Erythroblast (primary cell): ENCODE data around the gene NRXN3.

ENCODE experiments used
- DNase-seq, 2 experiments: peaks; one replicate each; lab custom pipeline; 2025; lab: John Stamatoyannopoulos, UW
- GATA1 ChIP-seq: IDR thresholded peaks from 2 replicates; pipeline ENCODE4 v1.6.1; 2011; ENCODE audit warnings: low read depth, mild to moderate bottlenecking, control low read depth, low read length, moderate library complexity
- POLR2A ChIP-seq: IDR thresholded peaks from 2 replicates; pipeline ENCODE4 v1.6.1; 2011; ENCODE audit warnings: mild to moderate bottlenecking, low read length

Gene NRXN3

GRCh38 chr14:79044894-79045624 is 874.9 kb downstream of the NRXN3 start:
- DNase-seq, result no peak
- TF ChIP-seq GATA1 (no peak), POLR2A (no peak)

- no peak for DNase-seq
- TF ChIP-seq POLR2A (no peak), GATA1 (no peak)
Observed at GRCh38 chr14:79050787-79051727, 880.9 kb downstream of the NRXN3 start.

- TF ChIP-seq POLR2A (no peak), GATA1 (no peak)
- DNase-seq, result no peak
Observed at GRCh38 chr14:79051742-79052141, 881.6 kb downstream of the NRXN3 start.

- no peak for TF ChIP-seq POLR2A
- no peak for TF ChIP-seq GATA1
- no peak for DNase-seq
Observed at GRCh38 chr14:79056879-79057278, 886.7 kb downstream of the NRXN3 start.

GRCh38 chr14:79057333-79057732 is 887.2 kb downstream of the NRXN3 start:
- DNase-seq, result no peak
- no peak for TF ChIP-seq GATA1
- TF ChIP-seq POLR2A, result no peak

- no peak for DNase-seq
- TF ChIP-seq GATA1, result no peak
- TF ChIP-seq POLR2A, result no peak
Observed at GRCh38 chr14:79062226-79062625, 892.1 kb downstream of the NRXN3 start.

- no peak for TF ChIP-seq GATA1
- TF ChIP-seq POLR2A, result no peak
- DNase-seq, result no peak
Observed at GRCh38 chr14:79064214-79064613, 894.0 kb downstream of the NRXN3 start.

GRCh38 chr14:79074510-79074909 is 904.3 kb downstream of the NRXN3 start:
- TF ChIP-seq GATA1 (no peak), POLR2A (no peak)
- no peak for DNase-seq

GRCh38 chr14:79076428-79076827 is 906.3 kb downstream of the NRXN3 start:
- TF ChIP-seq GATA1 (no peak), POLR2A (no peak)
- DNase-seq, result no peak

GRCh38 chr14:79077096-79077495 is 906.9 kb downstream of the NRXN3 start:
- no peak for DNase-seq
- no peak for TF ChIP-seq GATA1
- TF ChIP-seq POLR2A, result no peak

GRCh38 chr14:79080040-79080439 is 909.9 kb downstream of the NRXN3 start:
- no peak for DNase-seq
- TF ChIP-seq GATA1 (no peak), POLR2A (no peak)

- no peak for DNase-seq
- TF ChIP-seq GATA1, result no peak
- TF ChIP-seq POLR2A, result no peak
Observed at GRCh38 chr14:79082883-79083282, 912.7 kb downstream of the NRXN3 start.

- TF ChIP-seq GATA1 (no peak), POLR2A (no peak)
- DNase-seq, result no peak
Observed at GRCh38 chr14:79083356-79083755, 913.2 kb downstream of the NRXN3 start.

GRCh38 chr14:79084861-79085260 is 914.7 kb downstream of the NRXN3 start:
- DNase-seq, result no peak
- TF ChIP-seq POLR2A, result no peak
- no peak for TF ChIP-seq GATA1
